ENCODE data around the gene TBC1D2.
"Not testable (repeated sequence)": the region's sequence is repeated elsewhere in the genome, so short reads cannot be mapped to it uniquely, and the experiment has no call there.

Gene TBC1D2

GRCh38 chr9:98255578-98256296 is at the start of gene TBC1D2:
Gene TBC1D2 (minus strand): TSS chr9:98255649. CDS start chr9:98255541, 108 bp downstream.
- peak; percentile 96 for DNase-seq

GRCh38 chr9:98304381-98304780 is 48.9 kb upstream of the TBC1D2 start:
- no peak for DNase-seq

GRCh38 chr9:98303633-98304125 is 48.2 kb upstream of the TBC1D2 start:
- no peak for DNase-seq

- DNase-seq, result no peak
Measured at GRCh38 chr9:98302938-98303632, 47.6 kb upstream of the TBC1D2 start.

- DNase-seq, result no peak
Measured at GRCh38 chr9:98302150-98302549, 46.7 kb upstream of the TBC1D2 start.

- no peak for DNase-seq
Measured at GRCh38 chr9:98300611-98301010, 45.2 kb upstream of the TBC1D2 start.

- DNase-seq, result no peak
Measured at GRCh38 chr9:98298476-98298875, 43.0 kb upstream of the TBC1D2 start.

GRCh38 chr9:98295824-98296223 is 40.4 kb upstream of the TBC1D2 start:
- DNase-seq, result no peak

GRCh38 chr9:98291820-98292219 is 36.4 kb upstream of the TBC1D2 start:
- DNase-seq, result no peak

GRCh38 chr9:98290411-98290810 is 35.0 kb upstream of the TBC1D2 start:
- DNase-seq, result no peak

GRCh38 chr9:98289614-98290201 is 34.3 kb upstream of the TBC1D2 start:
- no peak for DNase-seq

- DNase-seq, result no peak
Measured at GRCh38 chr9:98288881-98289280, 33.4 kb upstream of the TBC1D2 start.

GRCh38 chr9:98287384-98287783 is 31.9 kb upstream of the TBC1D2 start:
- DNase-seq, result no peak

- no peak for DNase-seq
Measured at GRCh38 chr9:98285446-98285845, 30.0 kb upstream of the TBC1D2 start.

GRCh38 chr9:98284754-98285153 is 29.3 kb upstream of the TBC1D2 start:
- no peak for DNase-seq

GRCh38 chr9:98283143-98283542 is 27.7 kb upstream of the TBC1D2 start:
- DNase-seq, result not testable (repeated sequence)

- DNase-seq, result no peak
Measured at GRCh38 chr9:98281281-98281680, 25.8 kb upstream of the TBC1D2 start.

- no peak for DNase-seq
Measured at GRCh38 chr9:98280574-98280973, 25.1 kb upstream of the TBC1D2 start.

GRCh38 chr9:98280162-98280561 is 24.7 kb upstream of the TBC1D2 start:
- no peak for DNase-seq

GRCh38 chr9:98276907-98277469 is 21.5 kb upstream of the TBC1D2 start:
- no peak for DNase-seq

- DNase-seq, result no peak
Measured at GRCh38 chr9:98275159-98275558, 19.7 kb upstream of the TBC1D2 start.

GRCh38 chr9:98272083-98272482 is 16.6 kb upstream of the TBC1D2 start:
- no peak for DNase-seq

- DNase-seq, result no peak
Measured at GRCh38 chr9:98271479-98271878, 16.0 kb upstream of the TBC1D2 start.

- DNase-seq, result not testable (repeated sequence)
Measured at GRCh38 chr9:98270284-98270683, 14.8 kb upstream of the TBC1D2 start.
